Mesodermal cell (in vitro differentiated cells): Measurements from ENCODE around the gene ALDH1L1.

Experiments
- H3K27ac ChIP-seq: 2 replicates; pipeline ENCODE4 v1.7.0; 2013; ENCODE audit warnings: mild to moderate bottlenecking, low read depth, low read length, moderate library complexity; ENCODE audit not compliant: severe bottlenecking
- H3K36me3 ChIP-seq: 2 replicates; pipeline ENCODE4 v1.7.1; 2013; ENCODE audit warnings: mild to moderate bottlenecking, low read length, moderate library complexity; ENCODE audit not compliant: control insufficient read depth, insufficient read depth
- H3K4me1 ChIP-seq: one replicate; pipeline ENCODE4 v1.7.1; 2013; ENCODE audit warnings: mild to moderate bottlenecking, low read length; ENCODE audit not compliant: insufficient read depth, control insufficient read depth, poor library complexity, severe bottlenecking
- H3K4me3 ChIP-seq: 2 replicates; pipeline ENCODE4 v1.7.0; 2013; ENCODE audit warnings: low read length, control low read depth, mild to moderate bottlenecking; ENCODE audit not compliant: insufficient read depth, poor library complexity, severe bottlenecking; ENCODE audit errors: extremely low read depth
- H3K9me3 ChIP-seq: 2 replicates; pipeline ENCODE4 v1.7.1; 2013; ENCODE audit warnings: mild to moderate bottlenecking, low read length, moderate library complexity; ENCODE audit not compliant: control insufficient read depth
- WGBS, 2 experiments: methylation state at CpG; one replicate each; pipeline ENCODE4 v1.1.5; 2013; ENCODE audit warnings: missing lambda C conversion rate in 2 of 2; ENCODE audit not compliant: insufficient coverage in 2 of 2; 5-methylcytosine and 5-hydroxymethylcytosine counted together

Gene ALDH1L1

DNA sequence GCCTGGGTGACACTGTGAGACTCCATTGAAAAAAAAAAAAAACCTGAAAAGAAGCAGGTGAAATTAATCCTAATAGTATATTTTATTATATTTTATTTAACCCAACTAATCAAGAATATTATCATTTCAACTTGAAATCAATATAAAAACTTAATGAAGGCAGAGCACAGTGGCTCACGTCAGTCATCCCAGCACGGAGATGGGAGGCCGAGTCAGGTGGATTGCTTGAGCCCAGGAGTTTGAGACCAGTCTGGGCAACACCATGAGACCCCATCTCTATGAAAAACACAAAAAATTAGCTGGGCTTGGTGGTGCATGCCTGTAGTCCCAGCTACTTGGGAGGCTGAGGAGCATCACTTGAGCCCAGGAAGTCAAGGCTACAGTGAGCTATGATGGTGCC lies 63.2 kb downstream of the ALDH1L1 start:
- Histone ChIP-seq H3K27ac (no peak overlapping the region), H3K4me1 (no peaks in the 10 kb centered on the region), H3K9me3 (no peaks in the 10 kb centered on the region), H3K36me3 (no peaks in the 10 kb centered on the region), H3K4me3 (no peak overlapping the region)
- 80 to 83% methylated on average over 3 of the region's 3 CpGs for WGBS, 2 experiments

DNA sequence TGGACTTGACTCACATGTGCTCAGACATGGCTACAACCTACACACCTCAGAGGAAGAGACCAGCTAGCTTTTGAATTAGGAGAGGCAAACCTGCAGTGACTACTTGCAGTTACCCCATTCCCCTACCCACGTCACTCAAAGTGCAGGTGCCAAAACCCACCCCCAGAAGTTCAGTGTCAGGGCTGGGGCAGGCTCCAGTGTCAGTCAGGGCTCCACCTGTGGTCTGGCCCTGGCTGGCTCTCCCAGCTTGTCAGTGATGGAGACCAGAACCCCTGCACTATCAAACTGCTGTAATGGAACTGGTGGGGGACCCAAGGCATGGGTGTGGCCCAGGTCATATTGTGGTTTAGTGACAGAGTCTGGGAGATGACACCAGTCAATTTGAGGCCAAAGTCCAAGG lies 63.9 kb downstream of the ALDH1L1 start:
- no peaks in the 10 kb centered on the region for H3K9me3 ChIP-seq
- no peaks in the 10 kb centered on the region for H3K36me3 ChIP-seq
- H3K4me3 ChIP-seq: no peak overlapping the region
- 100% methylated on average over 1 of the region's 1 CpG; no CpG with 5 or more reads in 1 of the 2 experiments for WGBS, 2 experiments
- H3K27ac ChIP-seq: no peak overlapping the region
- H3K4me1 ChIP-seq: no peaks in the 10 kb centered on the region

DNA sequence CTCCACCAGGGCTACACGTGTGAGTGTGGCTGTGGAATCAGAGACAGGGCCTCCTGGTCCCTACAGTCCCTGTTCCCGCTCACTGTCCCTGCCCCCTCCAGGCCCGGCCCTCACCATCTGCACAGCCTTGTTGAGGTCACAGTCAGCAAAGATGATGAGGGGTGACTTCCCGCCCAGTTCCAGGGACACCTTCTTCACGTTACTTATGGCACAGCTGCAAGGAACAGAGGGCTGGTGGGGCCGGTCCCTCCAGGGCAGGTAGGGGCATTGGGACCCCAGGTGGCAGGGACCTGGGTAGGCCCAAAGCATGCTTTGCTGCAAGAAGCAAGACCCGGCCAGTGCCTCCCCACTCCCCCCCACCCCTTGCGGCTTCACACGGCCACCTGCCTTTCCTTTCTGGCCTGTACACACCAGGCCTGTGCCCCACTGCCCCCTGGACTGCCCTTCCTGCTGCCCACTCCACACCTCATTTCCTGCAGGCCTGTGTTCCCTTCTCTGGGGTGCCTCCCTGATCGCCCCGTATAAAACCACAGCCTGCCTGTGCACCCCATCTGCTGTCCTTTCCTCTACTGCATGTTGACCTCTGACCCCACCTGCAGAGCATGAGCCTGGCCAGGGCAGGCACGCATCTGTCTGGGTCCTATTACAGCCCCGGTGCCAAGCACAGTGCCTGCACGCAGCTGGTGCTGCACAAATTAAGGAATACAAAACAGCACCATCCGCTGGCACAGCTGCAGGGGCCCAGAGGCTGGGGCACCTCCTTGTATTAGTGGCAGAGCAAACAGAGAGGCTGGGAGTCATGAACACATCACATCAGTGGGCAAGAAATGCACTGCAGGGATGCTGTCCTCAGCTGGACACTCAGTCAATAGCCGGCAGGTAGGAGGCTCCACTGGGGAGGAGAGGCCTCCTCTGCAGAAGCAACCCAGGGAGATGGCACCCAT lies 65.7 kb downstream of the ALDH1L1 start:
- Histone ChIP-seq H3K4me3 (no peak overlapping the region), H3K4me1 (no peaks in the 10 kb centered on the region)
- 90 to 92% methylated on average over 13 of the region's 16 CpGs for WGBS, 2 experiments

DNA sequence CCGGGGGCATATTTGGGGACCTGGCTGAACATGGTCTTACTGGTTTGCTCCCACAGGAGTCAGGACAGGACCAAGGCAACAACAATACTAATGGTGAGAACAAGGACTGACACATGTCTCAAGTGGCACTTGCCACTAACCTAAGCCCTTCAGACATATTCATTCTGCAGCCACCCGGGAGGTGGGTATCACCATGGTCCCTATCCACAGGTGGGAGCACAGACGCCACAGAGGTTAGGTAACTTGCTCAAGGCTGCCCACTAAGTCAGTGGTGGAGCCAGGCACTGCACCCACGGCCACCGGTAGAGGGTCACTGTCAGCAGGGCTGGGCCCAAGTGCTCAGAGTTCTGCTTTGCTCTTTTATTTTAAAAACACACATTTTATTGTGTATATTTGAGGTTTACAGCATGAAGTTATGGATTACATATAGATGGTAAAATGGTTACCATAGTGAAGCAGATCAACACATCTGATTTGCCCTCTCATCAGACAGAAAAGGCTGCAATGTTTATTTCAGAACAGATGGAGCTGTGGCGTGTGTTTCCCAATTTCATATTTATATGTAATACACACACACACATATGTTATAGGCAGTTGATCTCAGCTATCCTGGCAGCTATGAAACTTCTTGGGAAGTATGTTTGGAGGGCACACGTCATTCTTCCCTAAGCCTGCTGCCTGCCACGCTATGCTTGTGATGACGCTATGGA lies 66.5 kb downstream of the ALDH1L1 start:
- H3K4me3 ChIP-seq: no peak overlapping the region
- H3K9me3 ChIP-seq: no peaks in the 10 kb centered on the region
- no peaks in the 10 kb centered on the region for H3K4me1 ChIP-seq
- H3K27ac ChIP-seq: no peak overlapping the region
- H3K36me3 ChIP-seq: no peaks in the 10 kb centered on the region
- WGBS, 2 experiments: 78 to 97% methylated on average over 5 to 8 of the region's 9 CpGs

More for the DNA sequence above, 65.7 kb downstream of the ALDH1L1 start:
- Histone ChIP-seq H3K9me3 (no peaks in the 10 kb centered on the region), H3K36me3 (no peaks in the 10 kb centered on the region), H3K27ac (no peak overlapping the region)

DNA sequence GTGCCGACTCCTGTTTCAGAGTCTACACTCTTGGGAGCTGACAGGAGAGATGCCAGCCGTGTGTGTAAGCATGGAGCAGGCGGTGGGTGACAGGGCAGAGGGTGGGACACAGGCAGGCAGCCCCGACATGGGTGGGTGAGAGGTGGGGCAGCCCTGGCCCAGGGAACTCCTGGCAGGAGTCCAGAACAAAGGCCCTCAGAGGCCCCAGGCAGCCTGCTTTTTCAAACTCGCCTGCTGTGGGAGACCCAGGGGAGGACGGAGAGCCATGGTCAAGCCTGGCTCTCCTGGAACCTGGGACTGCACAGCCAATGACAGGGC lies 67.2 kb downstream of the ALDH1L1 start:
- no peaks in the 10 kb centered on the region for H3K4me1 ChIP-seq
- no peaks in the 10 kb centered on the region for H3K36me3 ChIP-seq
- WGBS, 2 experiments: 90 to 100% methylated on average over 5 to 6 of the region's 6 CpGs
- no peak overlapping the region for H3K4me3 ChIP-seq
- H3K9me3 ChIP-seq: no peaks in the 10 kb centered on the region
- no peak overlapping the region for H3K27ac ChIP-seq

DNA sequence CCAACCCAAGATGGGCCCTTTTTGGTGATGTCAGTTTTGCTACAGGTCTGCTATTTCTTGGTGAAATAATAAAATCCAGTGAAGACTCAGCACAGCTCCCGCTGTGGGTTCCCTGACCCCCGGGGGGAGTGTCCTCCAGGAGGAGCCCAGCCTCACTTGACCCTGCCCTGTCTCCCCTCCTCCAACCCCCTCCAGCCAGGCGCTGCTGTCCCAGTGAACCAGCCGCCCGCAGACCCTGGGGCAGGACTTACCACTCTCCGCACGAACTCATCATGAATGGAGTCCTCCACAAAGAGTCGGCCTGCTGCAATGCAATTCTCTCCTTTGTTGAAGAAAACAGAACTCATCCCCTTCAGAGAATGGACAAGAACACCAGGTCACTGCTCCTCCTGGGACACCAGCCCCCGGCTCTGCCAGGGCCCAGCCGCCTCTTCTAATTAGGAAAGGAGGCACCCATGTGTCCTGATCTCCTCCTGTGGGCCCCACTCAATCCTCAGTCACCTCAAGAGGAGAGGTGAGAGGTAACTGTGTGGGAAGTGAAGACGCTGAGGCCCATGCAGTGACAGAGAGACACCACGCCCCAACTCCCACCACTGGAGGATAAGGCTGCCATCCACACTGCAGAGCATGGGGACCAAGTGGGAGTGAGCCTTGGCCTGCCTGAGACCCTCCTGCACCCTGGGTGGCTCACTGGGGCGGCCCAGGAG lies 67.7 kb downstream of the ALDH1L1 start:
- H3K27ac ChIP-seq: no peak overlapping the region
- WGBS, 2 experiments: 89 to 95% methylated on average over 10 to 12 of the region's 13 CpGs
- no peaks in the 10 kb centered on the region for H3K4me1 ChIP-seq
- no peaks in the 10 kb centered on the region for H3K9me3 ChIP-seq
- no peak overlapping the region for H3K4me3 ChIP-seq
- no peaks in the 10 kb centered on the region for H3K36me3 ChIP-seq

DNA sequence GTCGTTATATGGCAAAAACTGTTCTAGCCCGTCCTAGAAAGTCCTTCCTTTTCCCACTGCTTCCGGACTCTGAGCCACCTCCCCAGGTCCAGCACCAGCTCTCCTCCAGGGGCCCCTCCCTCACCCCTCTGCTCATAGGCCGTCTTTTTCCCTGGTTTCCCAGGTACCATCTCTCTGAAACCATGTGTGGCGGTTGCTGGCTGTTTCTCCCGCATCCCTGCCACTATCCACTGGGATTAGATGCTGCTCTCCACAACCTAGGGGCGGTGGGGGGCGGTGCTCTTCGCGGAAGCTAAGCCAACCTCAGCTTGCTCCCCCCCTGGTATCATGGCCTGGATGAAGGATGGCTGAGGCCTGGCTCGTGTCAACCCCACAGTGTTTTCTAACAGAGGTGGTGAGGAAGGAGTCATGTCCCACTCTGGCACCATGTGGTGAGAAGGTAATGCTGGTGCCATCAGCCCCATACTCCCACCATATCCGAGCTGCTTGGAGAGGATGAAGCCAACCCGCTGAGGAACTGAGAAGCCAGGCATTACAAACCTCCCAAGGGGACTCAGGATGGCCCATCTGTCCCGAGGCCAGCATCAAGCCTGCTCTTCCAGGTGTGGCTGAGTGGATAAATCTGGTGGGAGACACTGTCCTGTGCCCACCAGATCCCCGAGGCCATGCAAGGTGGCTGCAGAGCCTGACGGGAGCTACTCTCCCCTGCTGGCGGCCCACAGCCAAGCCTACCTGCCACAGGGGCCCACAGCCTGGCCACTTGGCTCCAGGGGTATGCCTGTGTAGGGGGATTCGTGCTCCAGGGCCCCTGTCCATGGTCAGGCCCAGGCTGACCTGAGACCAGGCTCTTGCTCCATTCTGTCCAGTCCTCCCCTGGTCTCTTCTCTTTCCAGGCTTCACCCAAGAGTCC lies 68.6 kb downstream of the ALDH1L1 start:
- Histone ChIP-seq H3K36me3 (no peaks in the 10 kb centered on the region), H3K27ac (no peak overlapping the region), H3K4me1 (no peaks in the 10 kb centered on the region), H3K9me3 (no peaks in the 10 kb centered on the region), H3K4me3 (no peak overlapping the region)
- 87 to 92% methylated on average over 13 to 16 of the region's 18 CpGs for WGBS, 2 experiments

DNA sequence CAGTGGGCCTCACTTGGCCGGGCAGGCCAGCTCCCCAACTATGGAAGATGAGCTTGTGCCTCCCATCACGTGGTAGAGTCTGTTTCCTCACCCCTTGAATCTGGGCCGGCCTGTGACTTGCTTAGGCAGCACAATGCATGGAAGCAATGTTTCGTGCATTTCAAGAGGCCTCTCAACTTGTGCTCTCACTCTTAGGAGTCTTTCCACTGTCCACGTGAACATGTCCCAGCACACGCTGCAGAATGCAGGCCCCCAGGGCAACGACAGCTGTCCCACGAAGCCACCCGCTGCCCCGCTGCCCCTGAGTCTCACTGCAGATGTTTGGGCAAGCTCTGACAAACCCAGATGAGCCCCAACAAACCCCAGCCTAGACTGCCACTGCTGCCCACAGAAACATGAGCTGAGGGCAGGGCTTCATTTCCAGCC lies 69.2 kb downstream of the ALDH1L1 start:
- 92 to 94% methylated on average over 10 of the region's 10 CpGs for WGBS, 2 experiments
- Histone ChIP-seq H3K9me3 (no peaks in the 10 kb centered on the region), H3K27ac (no peak overlapping the region), H3K4me1 (no peaks in the 10 kb centered on the region), H3K4me3 (no peak overlapping the region), H3K36me3 (no peaks in the 10 kb centered on the region)

DNA sequence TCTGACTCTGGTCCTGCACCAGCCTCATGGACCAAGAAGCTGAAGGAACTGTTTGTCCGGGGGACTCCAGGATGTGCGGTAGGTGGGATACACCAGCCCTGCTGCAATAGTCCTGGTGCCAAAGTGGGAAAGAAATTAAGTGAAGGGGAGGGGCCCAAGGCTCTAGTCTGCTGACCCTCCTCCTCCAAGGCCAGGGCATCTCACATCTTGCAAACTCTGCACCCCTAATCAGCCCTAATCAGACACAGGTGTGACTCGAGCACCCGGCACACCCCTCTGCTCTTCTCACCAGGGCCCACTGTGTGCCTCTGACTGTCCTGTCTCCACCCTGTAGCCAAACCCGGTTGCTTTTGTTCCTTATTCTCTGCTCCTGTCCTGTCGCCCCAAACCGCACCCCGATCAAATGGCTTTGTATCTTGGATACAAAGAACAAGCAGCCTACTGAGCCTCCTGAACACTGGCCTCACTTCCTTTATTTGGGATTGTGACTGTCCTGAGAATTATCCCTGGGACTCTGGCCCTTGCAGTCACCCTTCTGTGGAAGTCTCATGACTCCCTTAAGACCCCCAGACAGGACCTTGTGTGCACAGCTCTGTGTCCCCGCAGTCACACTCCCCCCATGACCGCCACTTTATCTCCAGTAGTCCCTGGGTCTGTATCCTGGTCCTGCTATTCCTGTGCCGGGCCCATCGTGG lies 69.8 kb downstream of the ALDH1L1 start:
- no peaks in the 10 kb centered on the region for H3K4me1 ChIP-seq
- no peaks in the 10 kb centered on the region for H3K9me3 ChIP-seq
- 89 to 99% methylated on average over 9 to 12 of the region's 12 CpGs for WGBS, 2 experiments
- H3K36me3 ChIP-seq: no peaks in the 10 kb centered on the region
- H3K4me3 ChIP-seq: no peak overlapping the region
- no peak overlapping the region for H3K27ac ChIP-seq
